GM19468 (cell line): ENCODE data around the gene SNCB.

ENCODE experiments used
- ATAC-seq: cut with Tn5 transposase; IDR thresholded peaks from one replicate; pipeline ENCODE4 v1.9.1; 2021; ENCODE audit warnings: mild to moderate bottlenecking, moderate library complexity, moderate number of reproducible peaks; ENCODE audit not compliant: unreplicated experiment; ENCODE audit errors: extremely low read depth

Gene SNCB

DNA sequence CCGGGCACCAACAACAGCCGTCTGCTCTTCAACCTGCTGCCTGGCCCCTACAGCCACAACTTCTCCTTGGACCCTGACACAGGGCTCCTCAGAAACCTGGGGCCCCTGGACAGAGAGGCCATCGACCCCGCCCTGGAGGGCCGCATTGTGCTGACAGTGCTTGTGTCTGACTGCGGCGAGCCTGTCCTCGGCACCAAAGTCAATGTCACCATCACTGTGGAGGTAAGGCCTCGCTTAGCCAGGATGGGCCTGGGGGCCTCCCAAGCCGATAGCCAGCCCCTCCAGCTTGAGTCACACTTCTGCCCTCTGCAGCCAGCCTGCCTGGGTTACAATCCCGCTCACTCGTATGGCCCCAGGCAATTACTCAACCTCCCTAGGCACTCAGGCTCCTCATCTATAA lies 49.0 kb downstream of the SNCB start:
- no peak for ATAC-seq

DNA sequence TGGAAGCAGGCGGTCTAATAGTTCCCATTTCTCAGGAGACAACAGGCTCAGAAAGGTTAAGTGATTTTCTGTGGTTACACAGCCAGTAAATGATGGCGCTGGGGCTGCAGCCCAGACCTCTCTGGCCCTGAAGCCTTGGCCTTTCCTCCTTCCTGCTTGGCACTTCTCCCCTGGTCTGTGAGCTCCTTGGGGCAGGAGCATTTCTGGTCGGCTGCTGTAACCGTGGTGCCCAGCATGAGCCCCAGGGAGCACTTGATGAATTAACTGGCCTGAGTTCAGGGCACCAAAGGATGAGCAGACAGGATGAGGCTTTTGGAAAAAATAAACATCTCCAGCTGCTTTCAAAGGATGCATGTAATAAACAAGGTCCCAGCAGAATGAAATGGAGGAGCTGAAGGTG lies 51.0 kb downstream of the SNCB start:
- no peak for ATAC-seq

DNA sequence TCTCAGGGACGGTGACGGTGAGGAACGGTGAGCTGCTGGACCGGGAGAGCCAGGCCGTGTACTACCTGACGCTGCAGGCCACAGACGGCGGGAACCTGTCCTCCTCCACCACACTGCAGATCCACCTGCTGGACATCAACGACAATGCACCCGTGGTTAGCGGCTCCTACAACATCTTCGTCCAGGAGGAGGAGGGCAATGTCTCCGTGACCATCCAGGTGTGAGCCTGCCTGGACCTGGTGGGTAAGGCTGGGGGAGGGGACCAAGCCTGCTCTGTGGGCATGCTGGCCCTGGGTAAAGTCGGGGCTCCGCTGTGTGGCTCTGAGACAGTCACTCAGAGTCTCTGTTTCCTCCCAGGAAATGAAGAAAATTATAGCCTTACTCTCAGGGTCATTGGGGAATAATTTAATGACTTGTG lies 51.9 kb downstream of the SNCB start:
- ATAC-seq = no peak

DNA sequence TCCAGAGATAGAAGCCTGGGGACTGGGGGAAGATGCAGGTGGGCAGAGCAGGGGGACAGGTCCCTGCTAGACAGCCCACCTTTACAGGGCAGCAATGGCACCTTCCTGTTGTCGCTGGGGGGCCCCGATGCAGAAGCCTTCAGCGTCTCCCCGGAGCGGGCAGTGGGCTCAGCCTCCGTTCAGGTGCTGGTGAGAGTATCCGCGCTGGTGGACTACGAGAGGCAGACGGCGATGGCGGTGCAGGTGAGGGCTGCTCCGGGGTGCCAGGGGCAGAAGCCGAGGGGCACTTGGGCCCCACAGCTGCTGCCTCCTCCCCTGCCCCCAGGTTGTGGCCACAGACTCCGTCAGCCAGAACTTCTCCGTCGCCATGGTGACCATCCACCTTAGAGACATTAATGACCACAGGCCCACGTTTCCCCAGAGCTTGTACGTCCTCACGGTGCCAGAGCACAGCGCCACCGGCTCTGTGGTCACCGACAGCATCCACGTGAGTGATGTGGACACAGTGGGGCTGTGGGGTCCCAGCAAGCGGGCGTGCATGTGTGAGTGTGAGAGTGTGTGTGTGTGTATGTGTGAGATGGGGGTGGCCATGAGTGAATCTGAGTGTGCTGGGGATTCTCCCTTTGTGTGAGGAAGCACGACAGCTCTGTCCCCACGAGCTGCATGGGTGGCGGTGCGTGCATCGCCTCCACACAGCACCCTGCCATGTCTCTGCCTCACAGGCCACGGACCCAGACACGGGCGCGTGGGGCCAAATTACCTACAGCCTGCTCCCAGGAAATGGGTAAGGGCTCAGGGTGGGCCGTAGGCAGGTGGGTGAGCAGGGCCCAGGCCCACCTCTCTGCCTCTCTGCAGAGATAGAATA lies 52.8 kb downstream of the SNCB start:
- ATAC-seq = no peak

DNA sequence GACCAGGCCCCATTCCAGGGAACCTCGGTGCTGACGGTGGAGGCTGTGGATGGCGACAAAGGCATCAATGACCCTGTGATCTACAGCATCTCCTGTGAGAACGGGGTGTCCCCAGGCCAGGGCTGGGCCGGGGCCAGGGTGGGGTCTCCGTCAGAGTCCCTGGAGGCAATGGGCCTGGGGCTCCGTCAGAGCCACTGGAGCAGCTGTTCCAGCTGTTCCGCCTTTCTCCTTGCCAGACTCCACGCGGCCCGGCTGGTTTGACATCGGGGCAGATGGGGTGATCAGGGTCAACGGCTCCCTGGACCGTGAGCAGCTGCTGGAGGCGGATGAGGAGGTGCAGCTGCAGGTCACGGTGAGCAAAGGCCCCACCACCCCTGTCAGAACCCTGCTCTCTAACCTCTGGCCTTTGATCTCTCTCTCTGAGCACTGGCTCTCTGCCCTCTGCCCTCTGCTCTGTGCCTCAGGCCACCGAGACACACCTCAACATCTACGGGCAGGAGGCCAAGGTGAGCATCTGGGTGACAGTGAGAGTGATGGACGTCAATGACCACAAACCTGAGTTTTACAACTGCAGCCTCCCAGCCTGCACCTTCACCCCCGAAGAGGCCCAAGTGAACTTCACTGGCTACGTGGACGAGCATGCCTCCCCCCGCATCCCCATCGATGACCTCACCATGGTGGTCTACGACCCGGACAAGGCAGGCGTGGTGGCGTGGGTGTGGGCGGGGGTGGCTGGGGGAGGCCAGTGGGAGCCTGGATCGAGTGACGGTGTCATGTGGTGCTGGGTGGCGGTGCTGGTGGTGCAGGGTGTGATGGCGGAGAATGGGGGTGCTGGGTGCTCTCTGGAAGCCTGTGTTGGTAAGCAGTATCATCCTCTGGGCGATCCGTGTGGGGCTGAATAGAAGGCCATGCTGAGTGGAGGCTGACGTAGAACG lies 54.6 kb downstream of the SNCB start:
- no peak for ATAC-seq

DNA sequence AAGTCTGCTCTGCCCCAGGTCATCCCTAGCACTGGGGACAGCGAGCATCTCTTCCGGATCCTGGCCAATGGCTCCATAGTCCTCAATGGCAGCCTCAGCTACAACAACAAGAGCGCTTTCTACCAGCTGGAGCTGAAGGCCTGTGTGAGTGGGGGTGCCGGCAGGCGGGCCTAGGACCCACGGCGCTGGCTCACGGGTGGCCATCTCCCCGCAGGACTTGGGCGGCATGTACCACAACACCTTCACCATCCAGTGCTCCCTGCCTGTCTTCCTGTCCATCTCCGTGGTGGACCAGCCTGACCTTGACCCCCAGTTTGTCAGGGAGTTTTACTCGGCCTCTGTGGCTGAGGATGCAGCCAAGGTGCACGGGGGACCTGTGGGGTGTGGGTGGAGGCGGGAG lies 55.3 kb downstream of the SNCB start:
- ATAC-seq = no peak

DNA sequence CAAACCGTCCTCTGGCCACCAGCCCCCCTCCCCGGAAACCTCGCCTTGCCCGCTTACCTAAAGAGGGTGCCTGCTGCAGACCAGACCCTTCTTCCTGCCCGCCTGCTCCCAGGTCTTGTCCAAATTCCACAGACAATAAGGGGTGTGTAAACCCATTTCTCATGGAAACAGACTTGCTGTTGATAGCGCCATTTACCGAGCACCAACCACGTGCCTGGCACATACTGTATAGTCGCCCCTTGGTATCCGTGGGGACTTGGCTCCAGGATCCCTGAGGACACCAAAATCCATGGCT lies 56.1 kb downstream of the SNCB start:
- ATAC-seq = no peak

DNA sequence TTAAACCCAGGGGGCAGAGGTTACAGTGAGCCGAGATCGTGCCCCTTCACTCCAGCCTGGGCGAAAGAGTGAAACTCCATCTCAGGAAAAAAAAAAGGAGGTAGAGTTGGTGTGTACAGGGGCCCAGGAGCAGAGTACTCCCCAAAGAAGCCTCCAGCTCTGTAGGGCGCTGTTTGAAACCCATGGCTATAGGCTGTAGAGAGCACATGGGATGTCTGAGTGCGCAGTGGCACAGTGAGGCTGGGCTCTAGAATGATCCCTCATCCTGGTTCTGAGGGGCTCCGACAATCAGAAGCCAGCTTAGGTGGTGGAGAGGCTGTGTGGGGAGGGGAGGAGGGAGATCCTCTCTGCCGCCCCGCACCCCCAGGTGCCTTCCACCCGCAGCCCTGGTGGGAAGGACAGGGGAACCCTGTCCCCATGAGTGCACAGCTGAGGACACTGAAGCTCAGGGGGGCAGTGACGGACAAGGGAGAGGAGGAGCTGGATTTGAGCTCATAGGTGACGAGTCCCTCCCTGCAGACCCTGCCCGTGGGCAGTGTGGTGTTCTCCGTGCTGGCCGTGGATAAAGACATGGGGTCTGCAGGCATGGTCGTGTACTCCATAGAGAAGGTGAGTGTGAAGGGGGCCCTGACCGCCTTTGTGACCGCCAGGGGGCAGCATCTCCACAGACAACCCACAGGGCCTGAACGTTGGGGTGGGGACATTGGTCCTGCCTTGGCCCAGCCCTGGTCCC lies 56.6 kb downstream of the SNCB start:
- ATAC-seq = no peak
